Endothelial cell of umbilical vein (primary cell): ENCODE measurements around the gene PAK2. TPM values are rescaled to one million over a fixed set of nuclear protein-coding genes. Genes with fewer than 3 reads are reported as not detected.

ENCODE experiments used
- BruUV-seq: library from RNA; stranded (reverse); fragments of 400-500 nt; replicated peaks from 2 replicates; lab custom pipeline; 2021; lab: Mats Ljungman, UMichigan
- CTCF ChIA-PET: fragments of 300-600, 350-600 bp; sonication (Branson Sonifier 250); formaldehyde crosslinking; loops from one replicate; lab custom pipeline; 2021; ENCODE audit warnings: antibody characterized with exemption, inconsistent platforms; lab: Charles Lee
- POLR2A ChIA-PET: fragments of 300-600, 350-600 bp; sonication (Branson Sonifier 250); formaldehyde crosslinking; loops from one replicate; lab custom pipeline; 2021; ENCODE audit warnings: antibody characterized with exemption, inconsistent platforms; lab: Charles Lee
- DNase-seq: peaks from one replicate; pipeline ENCODE4 v3.0.0-alpha.2; 2011; ENCODE audit warnings: low read depth, low spot score
- FAIRE-seq: peaks from 2 replicates; lab custom pipeline; 2011; peaks lifted over from hg19 to GRCh38; lab: Jason Lieb, UNC
- H2AFZ ChIP-seq: 2 replicates; pipeline ENCODE4 v1.6.0; 2012; ENCODE audit warnings: low read depth, low read length, control low read depth, inconsistent platforms
- H3K27ac ChIP-seq: 2 replicates; pipeline ENCODE4 v1.5.1; 2011; ENCODE audit warnings: low read depth, mild to moderate bottlenecking, control low read depth, low read length, moderate library complexity; ENCODE audit not compliant: insufficient read depth
- H3K27me3 ChIP-seq, 2 experiments: 2 replicates each; pipeline versions ENCODE4 v1.6.0 to v1.6.1; 2011; ENCODE audit warnings: low read length in 2 of 2, mixed read lengths in 1 of 2; ENCODE audit not compliant: control insufficient read depth in 2 of 2, insufficient read depth in 2 of 2
- H3K36me3 ChIP-seq, 2 experiments: 2 replicates in 1 of 2; 3 replicates in 1 of 2; pipeline ENCODE4 v1.5.1; 2011; ENCODE audit warnings: low read length in 2 of 2, mild to moderate bottlenecking in 1 of 2, moderate library complexity in 1 of 2; ENCODE audit not compliant: control insufficient read depth in 2 of 2, insufficient read depth in 2 of 2; ENCODE audit errors: extremely low read depth in 1 of 2
- H3K4me1 ChIP-seq: 3 replicates; pipeline ENCODE4 v1.5.1; 2011; ENCODE audit warnings: mild to moderate bottlenecking, low read length; ENCODE audit not compliant: control insufficient read depth, insufficient read depth; ENCODE audit errors: extremely low read depth
- H3K4me2 ChIP-seq: 2 replicates; pipeline ENCODE4 v1.6.1; 2011; ENCODE audit warnings: low read length, control low read depth, mixed read lengths; ENCODE audit not compliant: insufficient read depth
- H3K4me3 ChIP-seq, 3 experiments: fragments of 200-600 bp in 1 of 3; sonication (generic), shearing (Covaris generic) in 1 of 3; replicated peaks in 1 of 3; 2 replicates each; pipeline ENCODE4 v1.5.1; 2011 to 2016; ENCODE audit warnings: control low read depth in 3 of 3, low read length in 3 of 3, mild to moderate bottlenecking in 2 of 3, inconsistent platforms in 1 of 3, low read depth in 1 of 3, moderate library complexity in 1 of 3; ENCODE audit not compliant: insufficient read depth in 1 of 3
- H3K79me2 ChIP-seq: 2 replicates; pipeline ENCODE4 v1.6.0; 2012; ENCODE audit warnings: low read length, inconsistent platforms; ENCODE audit not compliant: control insufficient read depth, insufficient read depth
- H3K9ac ChIP-seq: replicated peaks from 2 replicates; pipeline ENCODE3; 2011; ENCODE audit warnings: low read length, control low read depth; ENCODE audit not compliant: insufficient read depth; ENCODE audit errors: extremely low read depth
- H3K9me1 ChIP-seq: replicated peaks from 3 replicates; pipeline ENCODE4 v1.6.0; 2011; ENCODE audit warnings: mild to moderate bottlenecking, low read length; ENCODE audit not compliant: control insufficient read depth, insufficient read depth; ENCODE audit errors: extremely low read depth
- H3K9me3 ChIP-seq: replicated peaks from 2 replicates; pipeline ENCODE4 v1.5.1; 2012; ENCODE audit warnings: low read length, inconsistent platforms; ENCODE audit not compliant: control insufficient read depth, insufficient read depth
- H4K20me1 ChIP-seq: replicated peaks from 2 replicates; pipeline ENCODE3; 2011; ENCODE audit warnings: mild to moderate bottlenecking, low read length; ENCODE audit not compliant: control insufficient read depth, insufficient read depth; ENCODE audit errors: extremely low read depth
- CTCF ChIP-seq, 2 donors: IDR thresholded peaks; 1 replicate in 1 of 2; 2 replicates in 1 of 2; pipeline ENCODE4 v1.5.1; 2011; ENCODE audit warnings: low read length in 2 of 2, mild to moderate bottlenecking in 2 of 2, moderate library complexity in 2 of 2, control low read depth in 1 of 2, inconsistent platforms in 1 of 2, low read depth in 1 of 2; ENCODE audit not compliant: insufficient read depth in 1 of 2; ENCODE audit errors: extremely low read depth in 1 of 2
- EZH2 ChIP-seq: IDR thresholded peaks from 2 replicates; pipeline ENCODE4 v1.6.1; 2012; ENCODE audit warnings: borderline replicate concordance, low read depth, mild to moderate bottlenecking, moderate library complexity, low read length, inconsistent platforms; ENCODE audit not compliant: severe bottlenecking
- FOS ChIP-seq: IDR thresholded peaks from 2 replicates; pipeline ENCODE4 v1.6.1; 2011; ENCODE audit warnings: mild to moderate bottlenecking, low read length, moderate library complexity, borderline replicate concordance; ENCODE audit not compliant: insufficient read depth
- GATA2 ChIP-seq: IDR thresholded peaks from 2 replicates; pipeline ENCODE4 v1.7.0; 2011; ENCODE audit warnings: low read depth, mild to moderate bottlenecking, moderate library complexity, mixed read lengths, low read length; ENCODE audit not compliant: insufficient read length, insufficient read depth
- JUN ChIP-seq: IDR thresholded peaks from 2 replicates; pipeline ENCODE4 v1.6.1; 2011; ENCODE audit warnings: borderline replicate concordance, low read depth; ENCODE audit not compliant: insufficient read length, insufficient read depth
- MYC ChIP-seq: IDR thresholded peaks from one replicate; pipeline ENCODE4 v1.6.1; 2011; ENCODE audit warnings: mild to moderate bottlenecking, low read depth, low read length
- POLR2A ChIP-seq: IDR thresholded peaks from 2 replicates; pipeline ENCODE4 v1.6.1; 2012; ENCODE audit warnings: low read depth, mild to moderate bottlenecking, control low read depth, low read length
- POLR2AphosphoS5 ChIP-seq: IDR thresholded peaks from 2 replicates; pipeline ENCODE4 v1.6.1; 2012; ENCODE audit warnings: low read depth, mild to moderate bottlenecking, control low read depth, low read length, moderate library complexity; ENCODE audit not compliant: insufficient read depth
- dilution Hi-C: fragments of 300-500 bp; cut with MboI; formaldehyde crosslinking; loops from one replicate; pipeline ENCODE4 v1.15.0; 2019; ENCODE audit warnings: low sequenced_read_pairs; ENCODE audit not compliant: extremely low pct_ligation_motif_present
- intact Hi-C: fragments of 100-400 bp; cut with micrococcal nuclease; formaldehyde crosslinking; loops from one replicate; pipeline ENCODE4 v1.10.0; 2022
- polyA plus RNA-seq, 4 experiments: library from polyadenylated mRNA; depleted of rRNA in 3 of 4; stranded (reverse) in 3 of 4; unstranded in 1 of 4; fragments of >200 nt; gene quantifications; 2 replicates each; pipeline versions ENCODE4 v1.2.1 to v1.2.3, GENCODE V29; 2011 to 2012; ENCODE audit warnings: missing spikeins in 1 of 4
- total RNA-seq: library from RNA; stranded (reverse); gene quantifications from 2 replicates; pipeline ENCODE4 v1.2.3, GENCODE V29; 2021
- TF ChIP-seq, protein P1 (sequence below): IDR thresholded peaks from 2 replicates; pipeline ENCODE4 v1.6.1; 2011; ENCODE audit not compliant: insufficient read depth, insufficient read length

PAK2 gene
- total and polyA plus RNA-seq, 2 donors (not counting 3 experiments of a cell fraction or from before 2014, with no cell fraction given): 22.6 to 98.9 TPM

- H3K9me3 ChIP-seq: no peaks in the 10 kb centered on the region
- CTCF ChIA-PET: no interaction called here
- H3K4me2 ChIP-seq: peak overlapping the region; percentile 63
Measured at GRCh38 chr3:196726788-196727675, 12.6 kb upstream of the PAK2 start.

More at GRCh38 chr3:196726788-196727675, 12.6 kb upstream of the PAK2 start:
- H3K9ac ChIP-seq: no peak overlapping the region
- POLR2A ChIA-PET: no interaction called here
- H3K4me1 ChIP-seq: peaks cover 14% of the 10 kb centered on the region
- peak; percentile 43 for FAIRE-seq
- intact Hi-C loops: no loop called here
- no peak overlapping the region for H3K4me3 ChIP-seq
- no TSS peak for BruUV-seq
- peak; percentile 40 for DNase-seq
- H4K20me1 ChIP-seq: no peaks in the 10 kb centered on the region
- TF ChIP-seq, protein P1, sequence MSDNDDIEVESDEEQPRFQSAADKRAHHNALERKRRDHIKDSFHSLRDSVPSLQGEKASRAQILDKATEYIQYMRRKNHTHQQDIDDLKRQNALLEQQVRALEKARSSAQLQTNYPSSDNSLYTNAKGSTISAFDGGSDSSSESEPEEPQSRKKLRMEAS: no peak
- TF ChIP-seq FOS (peak; percentile 68), EZH2 (no peak), POLR2A (no peak), POLR2AphosphoS5 (peak; percentile 78), JUN (peak; percentile 47), CTCF (IDR thresholded peaks at IDR 0.05; ENCODE audit: extremely low read depth in 1 of 2, insufficient read depth in 1 of 2, low read depth in 1 of 2, low read length in 2 of 2) (no peak), MYC (no peak), GATA2 (peak; percentile 94)
- H3K27ac ChIP-seq: no peak overlapping the region
- H3K36me3 ChIP-seq: no peaks in the 10 kb centered on the region
- H3K79me2 ChIP-seq: no peaks in the 10 kb centered on the region
- no peaks in the 10 kb centered on the region for H3K9me1 ChIP-seq
- dilution Hi-C loops: no loop called here
- no peaks in the 10 kb centered on the region for H3K27me3 ChIP-seq
- no peak overlapping the region for H2AFZ ChIP-seq
